Immature natural killer cell (primary cell): ENCODE measurements around the gene PHF8. TPM values are rescaled to one million over a fixed set of nuclear protein-coding genes. Genes with fewer than 3 reads are reported as not detected.

Experiments used
- DNase-seq, 3 donors: peaks; one replicate each; pipeline ENCODE4 v3.0.0; 2022; ENCODE audit warnings: mixed read lengths in 1 of 3
- H3K27ac Mint-ChIP-seq, 6 donors: one replicate each; pipeline ENCODE4 v1.8.0; 2020; ENCODE audit warnings: mixed read lengths in 6 of 6, mild to moderate bottlenecking in 5 of 6, inconsistent platforms in 4 of 6, moderate library complexity in 3 of 6
- H3K27me3 Mint-ChIP-seq, 3 donors: one replicate each; pipeline ENCODE4 v1.8.0; 2020 to 2021; ENCODE audit warnings: low read depth in 3 of 3, mild to moderate bottlenecking in 3 of 3, mixed read lengths in 3 of 3, moderate library complexity in 3 of 3, inconsistent platforms in 1 of 3
- H3K36me3 Mint-ChIP-seq, 3 donors: one replicate each; pipeline ENCODE4 v1.8.0; 2020; ENCODE audit warnings: mixed read lengths in 3 of 3, inconsistent platforms in 2 of 3, mild to moderate bottlenecking in 2 of 3
- H3K4me1 Mint-ChIP-seq, 2 donors: one replicate each; pipeline ENCODE4 v1.8.0; 2020; ENCODE audit warnings: inconsistent platforms in 2 of 2, mild to moderate bottlenecking in 2 of 2, mixed read lengths in 2 of 2, moderate library complexity in 1 of 2
- H3K4me3 Mint-ChIP-seq, 5 donors: one replicate each; pipeline ENCODE4 v1.8.0; 2020; ENCODE audit warnings: mild to moderate bottlenecking in 5 of 5, mixed read lengths in 5 of 5, inconsistent platforms in 3 of 5, moderate library complexity in 3 of 5
- H3K9me3 Mint-ChIP-seq, 6 donors: one replicate each; pipeline ENCODE4 v1.8.0; 2020; ENCODE audit warnings: mild to moderate bottlenecking in 6 of 6, mixed read lengths in 6 of 6, inconsistent platforms in 4 of 6, moderate library complexity in 3 of 6
- polyA plus RNA-seq, 3 donors: library from polyadenylated mRNA; unstranded; fragments of 300-500 nt; fragmentation: Illumina TruSeq; gene quantifications; one replicate each; pipeline ENCODE4 v1.2.3, GENCODE V29; 2021

The PHF8 gene
- 10 to 100 TPM in 1 of 3 donors, 1 to 10 TPM in 2; 5.8 to 22.3 (median 8.2) TPM for polyA plus RNA-seq

DNA sequence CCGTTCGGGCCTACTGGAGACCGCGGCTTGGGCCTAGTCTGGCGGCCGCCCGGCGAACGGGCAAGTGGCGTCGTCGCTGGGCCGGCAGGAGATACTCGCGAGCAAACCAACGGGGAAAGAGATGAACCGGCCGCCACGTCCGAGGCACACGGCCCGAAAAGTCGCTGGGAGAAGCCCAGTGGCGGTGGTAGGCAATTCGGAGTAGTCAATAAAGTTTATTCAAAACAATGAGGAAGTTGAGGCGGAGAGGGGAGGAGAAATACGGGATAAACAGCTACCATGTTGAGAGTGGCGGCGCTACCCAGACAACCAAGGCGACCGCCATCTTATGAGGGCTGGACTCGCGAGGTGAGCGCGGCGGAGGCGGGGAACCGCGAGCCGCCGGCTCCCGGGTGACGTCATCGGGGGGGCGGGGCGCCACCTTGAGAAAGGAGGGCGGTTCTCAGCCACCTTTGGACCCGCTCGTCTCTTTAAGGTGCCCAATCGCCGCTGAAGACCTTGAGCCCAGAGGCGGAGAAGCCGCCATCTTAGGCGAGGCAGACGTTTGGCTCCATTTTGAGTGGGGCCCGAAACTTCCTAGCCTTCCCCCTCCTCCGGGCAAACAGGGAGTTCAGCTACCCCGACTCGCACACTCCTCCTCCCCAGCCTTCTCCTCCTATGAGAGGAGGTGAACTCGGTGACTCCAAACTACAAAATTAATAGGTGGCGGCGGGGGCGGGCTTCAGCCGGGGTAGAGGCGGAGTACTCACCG lies at the start of gene PHF8:
PHF8 (minus strand) TSS at position 348 of the 751 bp plus-strand sequence. CDS start 1,745 bp downstream, outside the sequence.
- DNase-seq = peak; percentile 93 to 95 (median 94)
- Mint-ChIP-seq H3K4me1 (peaks cover 19 to 31% of the 10 kb centered on the region in 2 donors), H3K27ac (peak within 1 kb of the TSS; percentile 95 to 99 (median 97)), H3K36me3 (peaks cover 0 to 3% (median 0%) of the 10 kb centered on the region in 3 donors), H3K9me3 (no peaks in the 10 kb centered on the region), H3K27me3 (peaks cover 0 to 16% (median 11%) of the 10 kb centered on the region in 3 donors), H3K4me3 (peak within 1 kb of the TSS; percentile 93 to 97 (median 96))

DNA sequence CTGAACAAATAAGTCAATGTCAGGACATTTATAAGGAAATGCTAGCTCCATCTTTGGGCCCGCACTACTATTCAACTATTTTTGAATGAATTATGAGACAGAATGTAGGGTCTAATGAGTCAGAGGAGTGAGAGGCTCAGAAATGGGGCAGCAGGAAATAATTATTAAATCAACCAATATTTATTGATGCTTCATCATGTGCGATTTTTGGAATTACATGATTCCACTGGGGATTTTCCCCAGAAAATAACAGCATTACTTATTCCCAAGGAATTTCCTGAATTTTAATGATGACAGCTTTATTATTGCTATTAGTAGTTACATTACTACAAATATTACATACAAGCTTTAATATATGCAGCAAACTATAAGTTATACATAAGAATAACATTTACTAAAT lies 49.3 kb upstream of the PHF8 start:
- no peaks in the 10 kb centered on the region for H3K27me3 Mint-ChIP-seq
- no peak overlapping the region for H3K4me3 Mint-ChIP-seq
- no peaks in the 10 kb centered on the region for H3K36me3 Mint-ChIP-seq
- no peaks in the 10 kb centered on the region for H3K9me3 Mint-ChIP-seq
- no peak overlapping the region for H3K27ac Mint-ChIP-seq
- no peak for DNase-seq
- H3K4me1 Mint-ChIP-seq = no peaks in the 10 kb centered on the region

DNA sequence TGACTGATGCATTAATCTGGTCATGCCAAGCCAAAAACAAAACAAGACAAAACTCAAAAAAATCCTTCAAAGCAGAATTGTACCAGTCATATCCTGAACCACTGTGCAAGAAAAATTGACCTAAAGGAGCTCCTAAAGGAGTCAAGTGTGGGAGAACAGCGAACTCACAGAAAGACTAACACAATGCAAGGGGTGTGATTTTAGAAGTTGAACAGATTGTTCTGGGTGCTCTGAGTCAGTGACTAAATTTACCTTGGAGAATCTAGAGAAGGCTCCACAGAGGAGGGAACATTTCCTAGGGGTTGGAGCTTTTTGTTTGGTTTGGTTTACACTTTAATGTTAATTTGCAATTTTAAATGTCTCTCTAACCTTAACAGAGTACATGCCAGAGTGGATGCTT lies 48.9 kb upstream of the PHF8 start:
- no peak for DNase-seq

DNA sequence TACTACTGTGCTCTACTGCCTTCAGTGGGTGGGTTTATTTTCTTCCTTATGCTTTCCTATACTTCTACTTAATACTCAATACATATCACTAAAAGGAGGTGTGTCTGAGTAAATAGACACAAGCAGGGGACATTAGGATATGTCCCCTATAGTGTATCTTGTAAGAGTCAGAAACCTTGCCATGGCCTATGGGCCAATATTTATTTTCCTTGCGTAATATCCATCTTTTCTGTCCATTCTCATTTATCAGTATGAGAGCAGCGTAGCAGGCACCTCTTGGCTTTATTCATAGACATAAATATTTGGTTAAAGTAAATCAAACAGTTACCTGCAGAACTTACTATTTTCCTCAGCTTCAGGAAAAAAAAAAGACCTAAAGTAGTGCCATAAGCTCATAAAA lies 46.6 kb upstream of the PHF8 start:
- Mint-ChIP-seq H3K4me3 (no peak overlapping the region), H3K27me3 (no peaks in the 10 kb centered on the region), H3K27ac (no peak overlapping the region), H3K36me3 (peaks cover 0 to 3% (median 0%) of the 10 kb centered on the region in 3 donors), H3K9me3 (no peaks in the 10 kb centered on the region), H3K4me1 (no peaks in the 10 kb centered on the region)
- DNase-seq = no peak

More for the DNA sequence above, 48.9 kb upstream of the PHF8 start:
- H3K36me3 Mint-ChIP-seq = no peaks in the 10 kb centered on the region
- H3K27ac Mint-ChIP-seq = no peak overlapping the region
- H3K27me3 Mint-ChIP-seq = no peaks in the 10 kb centered on the region
- H3K4me3 Mint-ChIP-seq = no peak overlapping the region
- H3K4me1 Mint-ChIP-seq = no peaks in the 10 kb centered on the region
- H3K9me3 Mint-ChIP-seq = no peaks in the 10 kb centered on the region

DNA sequence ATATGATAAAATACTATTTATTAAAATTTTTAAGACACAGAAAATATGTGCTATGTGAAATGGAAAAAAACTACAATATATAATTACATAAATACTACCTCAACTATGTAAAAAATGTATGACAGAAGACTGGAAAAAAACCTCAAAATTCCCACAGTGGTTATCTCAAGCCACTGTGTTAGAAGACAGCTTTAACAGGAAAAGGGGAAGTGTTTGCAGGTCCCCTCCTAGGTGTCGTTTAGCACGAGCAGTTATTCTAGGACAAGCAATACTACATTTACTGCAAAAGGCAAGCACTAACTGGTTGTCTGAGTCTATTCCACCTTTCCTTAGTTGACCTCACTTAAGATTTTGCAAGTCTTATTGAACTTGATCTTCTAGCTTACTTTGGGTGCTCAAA lies 44.9 kb upstream of the PHF8 start:
- Mint-ChIP-seq H3K36me3 (peaks cover 0 to 3% (median 0%) of the 10 kb centered on the region in 3 donors), H3K9me3 (no peaks in the 10 kb centered on the region), H3K4me3 (no peak overlapping the region), H3K4me1 (no peaks in the 10 kb centered on the region), H3K27me3 (no peaks in the 10 kb centered on the region), H3K27ac (no peak overlapping the region)
- no peak for DNase-seq

DNA sequence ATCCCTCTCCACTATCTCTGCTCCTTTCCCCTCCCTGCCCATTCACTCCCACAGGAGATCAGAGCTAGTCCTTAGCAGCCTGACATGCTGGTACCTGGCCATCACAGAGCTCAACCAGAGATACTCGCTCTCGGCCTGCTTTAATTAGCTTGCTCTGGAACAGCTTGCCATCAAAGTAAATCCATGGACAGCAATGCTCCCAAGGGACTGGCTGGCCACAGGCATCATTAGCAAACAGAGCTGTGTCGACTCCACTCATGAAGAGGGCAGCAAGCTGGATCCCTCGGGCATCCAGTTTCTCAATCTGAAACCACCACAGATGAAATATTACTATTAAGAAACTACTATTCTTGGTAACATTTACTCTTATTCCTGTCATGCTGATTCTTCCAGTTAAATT lies 43.4 kb upstream of the PHF8 start:
- Mint-ChIP-seq H3K4me3 (no peak overlapping the region), H3K27me3 (no peaks in the 10 kb centered on the region), H3K36me3 (peaks cover 0 to 3% (median 0%) of the 10 kb centered on the region in 3 donors), H3K27ac (no peak overlapping the region), H3K4me1 (no peaks in the 10 kb centered on the region), H3K9me3 (no peaks in the 10 kb centered on the region)
- no peak for DNase-seq

DNA sequence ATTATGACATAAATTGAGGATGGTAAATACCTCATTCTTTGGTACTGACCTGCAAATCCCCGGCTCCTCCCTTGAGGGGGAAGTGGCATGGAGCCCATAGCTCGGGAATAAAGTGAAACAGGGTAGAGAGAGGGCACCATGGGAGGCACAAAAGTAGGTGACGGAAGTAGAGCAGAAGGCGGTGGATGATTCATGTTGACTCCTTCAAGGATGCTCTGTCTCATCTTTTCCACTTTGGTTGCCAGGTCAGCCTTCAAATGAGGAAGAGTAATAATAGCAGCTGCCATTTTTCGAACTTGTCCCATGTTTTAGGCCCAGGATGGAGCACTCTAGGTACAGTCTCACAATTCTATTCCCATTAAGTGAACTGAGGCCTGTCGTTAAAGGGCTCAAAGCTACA lies 41.4 kb upstream of the PHF8 start:
- Mint-ChIP-seq H3K27me3 (no peaks in the 10 kb centered on the region), H3K36me3 (peaks cover 0 to 3% (median 0%) of the 10 kb centered on the region in 3 donors), H3K4me1 (no peaks in the 10 kb centered on the region), H3K27ac (no peak overlapping the region), H3K9me3 (peaks cover 0 to 2% (median 0%) of the 10 kb centered on the region in 6 donors), H3K4me3 (no peak overlapping the region)
- DNase-seq = no peak

DNA sequence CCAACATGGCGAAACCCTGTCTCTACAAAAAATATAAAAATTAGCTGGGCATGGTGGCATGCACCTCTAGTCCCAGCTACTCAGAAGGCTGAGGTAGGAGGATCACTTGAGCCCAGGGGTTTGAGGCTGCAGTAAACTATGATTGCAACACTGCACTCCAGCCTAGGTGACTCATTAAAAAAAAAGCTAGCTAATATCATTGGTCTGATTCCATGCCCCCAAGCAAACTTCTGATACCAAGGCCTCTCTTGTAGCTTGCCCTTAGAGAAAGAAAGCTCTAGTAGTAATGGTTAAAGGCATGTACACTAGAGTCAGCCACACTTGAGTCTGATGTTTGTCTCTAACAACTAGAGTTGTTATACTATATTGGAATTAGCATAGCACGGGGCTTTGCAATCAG lies 32.6 kb upstream of the PHF8 start:
- Mint-ChIP-seq H3K36me3 (peaks cover 0 to 6% (median 4%) of the 10 kb centered on the region in 3 donors), H3K27me3 (peaks cover 0 to 6% (median 0%) of the 10 kb centered on the region in 3 donors), H3K27ac (no peak overlapping the region), H3K9me3 (peaks cover 0 to 2% (median 0%) of the 10 kb centered on the region in 6 donors), H3K4me1 (no peaks in the 10 kb centered on the region), H3K4me3 (no peak overlapping the region)
- DNase-seq = no peak

DNA sequence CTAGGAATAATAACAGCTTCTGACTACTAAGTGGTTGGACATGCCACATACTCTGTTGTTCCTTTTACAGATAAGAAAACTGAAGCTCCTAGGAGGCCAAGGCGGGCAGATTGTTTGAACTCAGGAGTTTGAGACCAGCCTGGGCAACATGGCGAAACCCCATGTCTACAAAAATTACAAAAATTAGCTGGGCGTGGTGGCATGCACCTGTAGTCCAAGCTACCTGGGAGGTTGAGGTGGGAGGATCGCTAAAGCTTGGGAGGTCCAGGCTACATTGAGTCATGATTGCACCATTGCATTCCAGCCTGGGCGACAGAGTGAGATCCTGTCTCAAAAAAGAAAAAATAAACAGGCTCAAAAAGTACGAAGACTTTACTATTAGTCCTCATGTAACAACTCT lies 30.6 kb upstream of the PHF8 start:
- no peak for DNase-seq
- H3K27ac Mint-ChIP-seq = no peak overlapping the region
- peaks cover 0 to 6% (median 4%) of the 10 kb centered on the region in 3 donors for H3K36me3 Mint-ChIP-seq
- no peaks in the 10 kb centered on the region for H3K4me1 Mint-ChIP-seq
- peaks cover 0 to 6% (median 0%) of the 10 kb centered on the region in 3 donors for H3K27me3 Mint-ChIP-seq
- no peaks in the 10 kb centered on the region for H3K9me3 Mint-ChIP-seq
- no peak overlapping the region for H3K4me3 Mint-ChIP-seq

DNA sequence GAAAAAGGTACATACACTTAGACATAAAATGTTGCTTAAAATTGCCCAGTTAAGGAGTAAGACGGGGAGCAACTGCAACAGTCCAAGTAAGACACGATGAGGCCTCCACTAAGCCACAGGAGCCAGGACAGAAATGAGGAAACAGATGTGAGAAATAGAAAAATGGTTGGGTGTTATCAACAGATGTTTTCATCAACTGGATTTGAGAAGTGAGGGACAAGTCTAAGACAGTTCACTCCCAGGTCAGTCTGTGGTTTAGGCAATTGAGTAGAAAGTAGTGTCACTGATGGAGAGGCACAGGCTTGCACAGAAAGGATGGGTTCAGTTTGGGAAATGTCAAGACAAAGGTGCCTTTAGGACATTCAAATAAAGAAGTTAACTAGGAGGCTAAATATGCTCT lies 23.5 kb upstream of the PHF8 start:
- no peak for DNase-seq
- H3K4me1 Mint-ChIP-seq = no peaks in the 10 kb centered on the region
- H3K4me3 Mint-ChIP-seq = no peak overlapping the region
- H3K27me3 Mint-ChIP-seq = peaks cover 0 to 3% (median 0%) of the 10 kb centered on the region in 3 donors
- H3K27ac Mint-ChIP-seq = peak overlapping the region in 1 of 6 donors; percentile 5
- H3K9me3 Mint-ChIP-seq = no peaks in the 10 kb centered on the region
- H3K36me3 Mint-ChIP-seq = peaks cover 0 to 5% (median 0%) of the 10 kb centered on the region in 3 donors

DNA sequence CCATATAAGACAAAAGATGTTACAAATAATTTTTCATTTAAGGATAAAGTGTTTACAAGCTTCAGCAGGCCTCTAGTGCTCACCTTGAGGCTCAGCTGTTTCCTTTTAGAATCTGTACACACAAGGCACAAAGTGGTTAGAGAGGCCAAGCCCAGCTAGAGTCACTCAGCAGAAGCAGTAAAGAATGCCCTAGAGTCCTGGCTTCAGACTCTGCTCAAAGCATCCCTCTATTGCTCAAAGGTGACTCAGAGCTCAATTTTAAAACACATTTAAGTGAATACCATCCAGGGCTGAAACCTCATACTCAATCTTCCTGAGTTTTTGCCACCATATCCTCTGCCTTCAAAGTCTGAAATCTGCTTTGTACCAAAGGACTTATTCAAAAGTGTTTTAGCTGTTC lies 22.6 kb upstream of the PHF8 start:
- no peak for DNase-seq
- no peaks in the 10 kb centered on the region for H3K9me3 Mint-ChIP-seq
- no peak overlapping the region for H3K4me3 Mint-ChIP-seq
- H3K36me3 Mint-ChIP-seq = peaks cover 0 to 5% (median 0%) of the 10 kb centered on the region in 3 donors
- H3K27ac Mint-ChIP-seq = no peak overlapping the region
- no peaks in the 10 kb centered on the region for H3K4me1 Mint-ChIP-seq
- peaks cover 0 to 3% (median 0%) of the 10 kb centered on the region in 3 donors for H3K27me3 Mint-ChIP-seq

DNA sequence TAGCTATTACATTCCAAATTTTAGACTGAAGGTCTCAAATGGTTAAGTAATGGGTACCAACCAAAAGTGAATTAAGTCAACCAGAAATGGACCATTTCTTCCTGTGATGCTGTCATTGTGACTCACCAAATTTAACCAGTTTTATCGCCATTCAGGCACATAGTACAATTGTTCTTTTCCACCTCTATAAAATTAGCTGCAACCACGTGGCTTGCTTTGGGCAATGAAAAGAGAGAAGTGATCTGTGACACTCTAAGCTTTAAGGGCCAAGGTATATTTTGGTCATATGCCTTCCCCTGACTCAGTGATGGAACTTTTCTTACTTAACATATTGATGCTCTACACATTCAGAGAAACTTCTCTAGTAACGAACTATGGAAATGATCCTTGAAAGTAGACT lies 20.3 kb upstream of the PHF8 start:
- DNase-seq = no peak
- Mint-ChIP-seq H3K4me1 (no peaks in the 10 kb centered on the region), H3K27ac (no peak overlapping the region), H3K9me3 (no peaks in the 10 kb centered on the region), H3K36me3 (peaks cover 0 to 5% (median 0%) of the 10 kb centered on the region in 3 donors), H3K27me3 (peaks cover 0 to 5% (median 0%) of the 10 kb centered on the region in 3 donors), H3K4me3 (no peak overlapping the region)

DNA sequence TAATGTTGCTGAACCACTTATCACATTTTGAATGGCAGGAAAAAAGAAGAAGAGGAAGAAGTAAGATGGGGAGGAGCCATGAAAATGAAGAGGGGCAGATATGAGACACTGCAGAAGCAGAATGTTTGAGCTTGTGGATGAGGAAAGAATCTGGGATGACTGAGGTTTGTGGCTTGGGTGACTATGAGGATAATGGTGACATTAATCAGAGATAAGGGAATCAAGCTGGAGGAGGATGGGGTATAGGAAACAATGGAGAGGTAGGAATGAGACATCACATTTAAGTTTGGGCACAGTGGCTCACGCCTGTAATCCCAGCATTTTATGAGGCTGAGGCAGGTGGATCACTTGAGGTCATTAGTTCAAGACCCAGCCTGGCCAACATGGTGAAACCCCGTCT lies 19.1 kb upstream of the PHF8 start:
- DNase-seq = no peak
- Mint-ChIP-seq H3K4me3 (no peak overlapping the region), H3K36me3 (peaks cover 0 to 5% (median 0%) of the 10 kb centered on the region in 3 donors), H3K27me3 (peaks cover 0 to 4% (median 0%) of the 10 kb centered on the region in 3 donors), H3K9me3 (no peaks in the 10 kb centered on the region), H3K4me1 (no peaks in the 10 kb centered on the region), H3K27ac (no peak overlapping the region)

DNA sequence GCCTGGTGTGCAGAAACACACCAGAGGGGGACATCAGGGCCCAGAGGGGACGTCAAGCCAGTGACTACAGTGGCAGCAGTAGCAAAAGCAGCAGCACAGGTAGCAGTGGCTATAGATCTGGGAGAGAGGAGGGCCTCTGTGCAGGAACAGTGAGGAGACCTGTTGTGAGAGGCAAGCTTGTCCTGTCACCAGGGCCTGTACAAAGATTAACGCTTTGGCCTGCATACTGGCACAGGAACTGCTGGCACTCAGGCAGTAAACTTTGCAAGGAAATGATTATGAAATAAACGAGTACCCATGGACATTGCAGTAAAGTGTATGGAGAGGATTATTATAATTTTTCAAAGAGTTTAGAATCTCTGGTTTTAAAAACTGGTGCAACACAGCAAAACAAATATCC lies 5.5 kb upstream of the PHF8 start:
- Mint-ChIP-seq H3K27me3 (peaks cover 4 to 6% (median 4%) of the 10 kb centered on the region in 3 donors), H3K9me3 (no peaks in the 10 kb centered on the region), H3K27ac (no peak overlapping the region), H3K4me1 (peaks cover 7% of the 10 kb centered on the region in 2 donors), H3K4me3 (no peak overlapping the region), H3K36me3 (no peaks in the 10 kb centered on the region)
- no peak for DNase-seq
